Liver (tissue), 9 donors: Measurements from ENCODE around the gene ATF7. TPM values are rescaled to one million over a fixed set of nuclear protein-coding genes. Genes with fewer than 3 reads are reported as not detected.

Experiments used
- DNase-seq: peaks from one replicate; pipeline ENCODE4 v3.0.0-alpha.2; 2017; ENCODE audit warnings: low spot score
- H3K27ac ChIP-seq, 2 donors: one replicate each; pipeline ENCODE4 v1.7.0; 2013; ENCODE audit warnings: inconsistent platforms in 2 of 2, low read length in 2 of 2, control low read depth in 1 of 2, low read depth in 1 of 2, mild to moderate bottlenecking in 1 of 2
- H3K27me3 ChIP-seq, 4 donors: one replicate each; pipeline versions ENCODE4 v1.6.1 to v1.7.0; 2013; ENCODE audit warnings: low read length in 3 of 4, inconsistent platforms in 1 of 4, mild to moderate bottlenecking in 1 of 4, moderate library complexity in 1 of 4; ENCODE audit not compliant: control insufficient read depth in 4 of 4, insufficient read depth in 4 of 4
- H3K36me3 ChIP-seq, 4 donors: one replicate each; pipeline versions ENCODE4 v1.6.1 to v1.7.0; 2013; ENCODE audit warnings: low read length in 3 of 4, mild to moderate bottlenecking in 3 of 4, low read depth in 1 of 4, moderate library complexity in 1 of 4; ENCODE audit not compliant: control insufficient read depth in 4 of 4, insufficient read depth in 3 of 4
- H3K4me1 ChIP-seq, 4 donors: one replicate each; pipeline versions ENCODE4 v1.6.1 to v1.7.0; 2013; ENCODE audit warnings: low read length in 3 of 4, mild to moderate bottlenecking in 3 of 4, moderate library complexity in 1 of 4; ENCODE audit not compliant: control insufficient read depth in 4 of 4, insufficient read depth in 4 of 4
- H3K4me3 ChIP-seq, 3 donors: one replicate each; pipeline versions ENCODE4 v1.6.1 to v1.7.0; 2013; ENCODE audit warnings: low read length in 3 of 3, control low read depth in 1 of 3, low read depth in 1 of 3, mild to moderate bottlenecking in 1 of 3
- H3K9ac ChIP-seq, 2 donors: one replicate each; pipeline ENCODE4 v1.7.0; 2013; ENCODE audit warnings: low read length in 2 of 2, mild to moderate bottlenecking in 2 of 2, moderate library complexity in 2 of 2, control low read depth in 1 of 2, low read depth in 1 of 2
- H3K9me3 ChIP-seq, 4 donors: one replicate each; pipeline versions ENCODE4 v1.6.1 to v1.7.0; 2013; ENCODE audit warnings: low read length in 3 of 4; ENCODE audit not compliant: control insufficient read depth in 4 of 4
- ATF3 ChIP-seq: IDR thresholded peaks from 2 replicates; pipeline ENCODE4 v1.6.1; 2016; ENCODE audit warnings: antibody characterized with exemption
- EGR1 ChIP-seq, 2 donors: IDR thresholded peaks; 2 replicates each; pipeline ENCODE4 v1.6.1; 2016 to 2018; ENCODE audit warnings: antibody characterized with exemption in 2 of 2, low read depth in 2 of 2
- FOXA2 ChIP-seq: IDR thresholded peaks from 2 replicates; pipeline ENCODE4 v1.6.1; 2016; ENCODE audit warnings: antibody characterized with exemption
- HNF4A ChIP-seq, 2 donors: conservative IDR thresholded peaks; 2 replicates each; pipeline ENCODE4 v1.6.1; 2016; ENCODE audit warnings: antibody characterized with exemption in 2 of 2, mild to moderate bottlenecking in 2 of 2
- HNF4G ChIP-seq: IDR thresholded peaks from 2 replicates; pipeline ENCODE4 v1.6.1; 2016; ENCODE audit warnings: antibody characterized with exemption
- JUND ChIP-seq, 2 donors: IDR thresholded peaks; 2 replicates each; pipeline ENCODE4 v1.6.1; 2016; ENCODE audit warnings: antibody characterized with exemption in 2 of 2
- MAX ChIP-seq: IDR thresholded peaks from 2 replicates; pipeline ENCODE4 v1.6.1; 2016; ENCODE audit warnings: antibody characterized with exemption
- NR2F2 ChIP-seq: IDR thresholded peaks from 2 replicates; pipeline ENCODE4 v1.6.1; 2016; ENCODE audit warnings: antibody characterized with exemption
- REST ChIP-seq: IDR thresholded peaks from 2 replicates; pipeline ENCODE4 v1.6.1; 2016; ENCODE audit warnings: antibody characterized with exemption, mild to moderate bottlenecking
- RXRA ChIP-seq, 2 donors: IDR thresholded peaks; 2 replicates each; pipeline ENCODE4 v1.6.1; 2017 to 2018; ENCODE audit warnings: antibody characterized with exemption in 2 of 2, mild to moderate bottlenecking in 1 of 2
- SP1 ChIP-seq: IDR thresholded peaks from 2 replicates; pipeline ENCODE4 v1.6.1; 2018; ENCODE audit warnings: antibody characterized with exemption, mild to moderate bottlenecking
- TAF1 ChIP-seq: conservative IDR thresholded peaks from 2 replicates; pipeline ENCODE4 v1.6.1; 2016; ENCODE audit warnings: antibody characterized with exemption, mild to moderate bottlenecking
- YY1 ChIP-seq: IDR thresholded peaks from 2 replicates; pipeline ENCODE4 v1.6.1; 2016; ENCODE audit warnings: antibody characterized with exemption, mild to moderate bottlenecking
- ZBTB33 ChIP-seq: IDR thresholded peaks from 2 replicates; pipeline ENCODE4 v1.6.1; 2016; ENCODE audit warnings: antibody characterized with exemption
- WGBS: extraction: QIAGEN DNeasy Blood & Tissue Kit; methylation state at CpG from one replicate; pipeline ENCODE4 v1.1.7; 2013; 5-methylcytosine and 5-hydroxymethylcytosine counted together
- polyA plus RNA-seq, 2 donors: library from polyadenylated mRNA; stranded (reverse) in 1 of 2; unstranded in 1 of 2; fragments of 200-250 nt in 1 of 2; fragments of >200 nt in 1 of 2; fragmentation: Nextera tagmentation in 1 of 2; extraction: Ambion mirVana in 1 of 2; gene quantifications; one replicate each; pipeline versions ENCODE4 v1.2.1 to v1.2.3, GENCODE V29; 2013 to 2015
- total RNA-seq, 2 donors: library from RNA; depleted of rRNA; stranded (reverse); fragments of >200 nt; gene quantifications; one replicate each; pipeline ENCODE4 v1.2.3, GENCODE V29; 2014
- TF ChIP-seq, protein P1 (sequence below): fragments of 150-350 bp; IDR thresholded peaks from 2 replicates; pipeline ENCODE4 v1.5.1; 2017; ENCODE audit warnings: improper control_type of control experiment, low read depth, low read length; ENCODE audit not compliant: missing input control
- donor health status: healthy.
- donor health status: healthy.
- donor health status: healthy.
- donor health status: healthy.
- donor health status: healthy.

The ATF7 gene
- total and polyA plus RNA-seq, 4 donors: 5.3 to 14.5 (median 9.9) TPM

- TF ChIP-seq HNF4A (conservative IDR thresholded peaks at IDR 0.05): no peak
- no peak for TF ChIP-seq MAX
- no peak for TF ChIP-seq NR2F2
- TF ChIP-seq JUND (IDR thresholded peaks at IDR 0.05): no peak
These were observed 130.1 kb downstream of the ATF7 start (continued) for GRCh38 chr12:53495903-53496751.

GRCh38 chr12:53493610-53494391, 132.4 kb downstream of the ATF7 start:
- H3K27ac ChIP-seq: peak overlapping the region in 1 of 2 donors; percentile 80
- DNase-seq: no peak
- TF ChIP-seq SP1: no peak
- TF ChIP-seq, protein P1, sequence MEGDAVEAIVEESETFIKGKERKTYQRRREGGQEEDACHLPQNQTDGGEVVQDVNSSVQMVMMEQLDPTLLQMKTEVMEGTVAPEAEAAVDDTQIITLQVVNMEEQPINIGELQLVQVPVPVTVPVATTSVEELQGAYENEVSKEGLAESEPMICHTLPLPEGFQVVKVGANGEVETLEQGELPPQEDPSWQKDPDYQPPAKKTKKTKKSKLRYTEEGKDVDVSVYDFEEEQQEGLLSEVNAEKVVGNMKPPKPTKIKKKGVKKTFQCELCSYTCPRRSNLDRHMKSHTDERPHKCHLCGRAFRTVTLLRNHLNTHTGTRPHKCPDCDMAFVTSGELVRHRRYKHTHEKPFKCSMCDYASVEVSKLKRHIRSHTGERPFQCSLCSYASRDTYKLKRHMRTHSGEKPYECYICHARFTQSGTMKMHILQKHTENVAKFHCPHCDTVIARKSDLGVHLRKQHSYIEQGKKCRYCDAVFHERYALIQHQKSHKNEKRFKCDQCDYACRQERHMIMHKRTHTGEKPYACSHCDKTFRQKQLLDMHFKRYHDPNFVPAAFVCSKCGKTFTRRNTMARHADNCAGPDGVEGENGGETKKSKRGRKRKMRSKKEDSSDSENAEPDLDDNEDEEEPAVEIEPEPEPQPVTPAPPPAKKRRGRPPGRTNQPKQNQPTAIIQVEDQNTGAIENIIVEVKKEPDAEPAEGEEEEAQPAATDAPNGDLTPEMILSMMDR: no peak
- TF ChIP-seq RXRA (IDR thresholded peaks at IDR 0.05): no peak
- TF ChIP-seq HNF4A (conservative IDR thresholded peaks at IDR 0.05): no peak
- TF ChIP-seq FOXA2: no peak
- TF ChIP-seq ATF3: no peak
- TF ChIP-seq EGR1 (IDR thresholded peaks at IDR 0.05; ENCODE audit: low read depth in 2 of 2): no peak
- no peak for TF ChIP-seq NR2F2
- no peak for TF ChIP-seq HNF4G
- TF ChIP-seq ZBTB33: no peak
- no peaks in the 10 kb centered on the region for H3K27me3 ChIP-seq
- H3K36me3 ChIP-seq: no peaks in the 10 kb centered on the region
- no peaks in the 10 kb centered on the region for H3K9me3 ChIP-seq
- H3K9ac ChIP-seq: peak overlapping the region; percentile 4 to 26
- H3K4me1 ChIP-seq: peaks cover 2 to 14% (median 8%) of the 10 kb centered on the region in 4 donors
- WGBS: 45% methylated on average over 11 of the region's 11 CpGs
- peak overlapping the region in 2 of 3 donors; percentile 36 to 68 for H3K4me3 ChIP-seq

DNA sequence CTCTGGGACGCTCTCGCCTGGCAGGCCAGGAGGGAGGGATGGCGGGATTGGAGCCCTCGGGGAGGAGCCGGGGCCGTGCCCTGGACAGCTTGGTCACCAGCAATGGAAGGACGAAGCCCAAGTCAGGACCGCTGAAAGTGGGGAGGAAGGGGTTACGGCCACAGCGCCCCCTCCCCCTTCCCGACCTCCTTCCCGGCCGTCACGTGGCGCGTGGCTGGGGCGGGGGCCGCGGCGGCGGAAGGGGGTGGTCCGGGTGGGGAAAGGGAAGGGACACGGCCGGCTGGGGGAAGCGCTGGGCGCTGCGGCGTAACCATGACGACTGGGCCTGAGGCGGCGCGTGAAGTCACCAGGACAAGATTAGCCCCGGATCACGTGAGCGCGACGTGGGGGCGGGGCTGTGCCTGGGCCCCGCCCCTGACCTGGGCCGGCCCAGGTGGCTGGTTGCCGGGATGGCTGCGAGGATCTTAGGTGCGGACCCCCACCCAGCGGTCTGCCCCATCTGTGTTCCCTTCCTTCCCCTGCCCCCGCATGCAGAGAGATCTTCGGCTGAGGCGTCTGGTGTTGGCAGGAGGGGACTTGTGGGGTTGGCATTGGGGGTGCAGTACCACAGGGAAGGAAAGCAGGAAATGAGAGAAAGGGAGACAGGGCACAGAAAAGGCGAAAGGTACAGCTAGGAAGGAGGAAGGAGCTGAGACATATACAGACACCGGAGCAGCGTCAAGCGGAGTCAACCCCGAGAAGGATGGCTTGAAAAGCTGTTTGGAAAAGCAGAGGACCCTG, 133.2 kb downstream of the ATF7 start:
- no peaks in the 10 kb centered on the region for H3K27me3 ChIP-seq
- H3K36me3 ChIP-seq: no peaks in the 10 kb centered on the region
- peaks cover 2 to 12% (median 8%) of the 10 kb centered on the region in 4 donors for H3K4me1 ChIP-seq
- H3K27ac ChIP-seq: peak overlapping the region; percentile 44 to 80
- no peaks in the 10 kb centered on the region for H3K9me3 ChIP-seq
- 2% methylated on average over 52 of the region's 52 CpGs for WGBS
- H3K4me3 ChIP-seq: peak overlapping the region; percentile 50 to 68 (median 51)
- DNase-seq: peak; percentile 94
- TF ChIP-seq ZBTB33 (no peak), YY1 (peak; percentile 32), JUND (IDR thresholded peaks at IDR 0.05) (peak in 1 of 2 donors; percentile 13), TAF1 (no peak), REST (no peak)
- H3K9ac ChIP-seq: peak overlapping the region; percentile 4 to 26
